Activated naive CD4-positive, alpha-beta T cell treated with anti-CD3 and anti-CD28 coated beads for 36 hours (primary cell): ENCODE results near the gene MADD. TPM values are rescaled to one million over a fixed set of nuclear protein-coding genes. Genes with fewer than 3 reads are reported as not detected.
A peak's percentile ranks its signal among the peaks of the same experiment; 100 is the strongest.

ENCODE experiments used
- CTCF ChIA-PET: fragments of 350-600 bp; sonication (Branson Sonifier 250); formaldehyde crosslinking; loops from one replicate; lab custom pipeline; 2021; ENCODE audit warnings: antibody characterized with exemption; lab: Charles Lee
- DNase-seq: peaks from one replicate; pipeline ENCODE4 v3.0.0-alpha.2; 2020
- H3K27ac Mint-ChIP-seq: one replicate; pipeline ENCODE4 v1.8.0; 2021; ENCODE audit warnings: mild to moderate bottlenecking, mixed read lengths
- H3K27me3 Mint-ChIP-seq: one replicate; pipeline ENCODE4 v1.8.0; 2021; ENCODE audit warnings: low read depth, mixed read lengths
- H3K36me3 Mint-ChIP-seq: one replicate; pipeline ENCODE4 v1.8.0; 2021; ENCODE audit warnings: low read depth, mixed read lengths
- H3K4me1 Mint-ChIP-seq: one replicate; pipeline ENCODE4 v1.8.0; 2021; ENCODE audit warnings: low read depth, mixed read lengths
- H3K4me3 Mint-ChIP-seq: one replicate; pipeline ENCODE4 v1.8.0; 2021; ENCODE audit warnings: mild to moderate bottlenecking, moderate library complexity, mixed read lengths
- H3K9me3 Mint-ChIP-seq: one replicate; pipeline ENCODE4 v1.8.0; 2021; ENCODE audit warnings: mixed read lengths
- intact Hi-C: fragments of 100-400 bp; cut with micrococcal nuclease; formaldehyde crosslinking; loops from one replicate; pipeline ENCODE4 v1.15.1; 2023
- total RNA-seq, 2 experiments: library from RNA; stranded (reverse); gene quantifications; one replicate each; pipeline ENCODE4 v1.2.3, GENCODE V29; 2021

MADD gene
- total RNA-seq, 2 experiments from 2014 or later = 49.9 to 52.2 TPM

DNA sequence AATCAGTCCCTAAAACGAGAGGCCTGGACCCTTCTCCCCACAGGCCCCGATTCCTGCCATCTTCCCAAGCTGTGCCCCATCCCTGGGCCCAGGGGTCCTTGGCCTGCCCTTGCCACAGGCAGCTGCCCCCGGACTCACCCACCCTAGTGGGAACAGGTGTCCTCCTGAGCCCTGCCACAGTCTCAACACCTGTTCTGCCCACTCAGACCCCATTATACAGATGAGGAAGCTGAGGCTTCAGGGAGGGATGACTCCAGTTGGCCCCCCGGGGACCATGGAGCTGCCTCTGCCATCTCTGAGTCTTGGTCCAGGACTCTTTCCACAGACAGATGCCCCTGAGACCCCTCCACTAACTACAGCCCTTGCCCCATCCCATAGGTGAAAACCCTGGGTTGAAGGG lies 66.7 kb downstream of the MADD start:
- intact Hi-C loops = no loop called here
- DNase-seq = no peak
- Mint-ChIP-seq H3K4me1 (no peaks in the 10 kb centered on the region), H3K9me3 (no peaks in the 10 kb centered on the region), H3K27ac (no peak overlapping the region), H3K27me3 (no peaks in the 10 kb centered on the region), H3K36me3 (no peaks in the 10 kb centered on the region), H3K4me3 (no peak overlapping the region)
- CTCF ChIA-PET = interaction anchor here (1.4 kb wide), 1 partner anchor 37 kb away, joined by 4 read pairs; no protein-coding TSS in a partner anchor

DNA sequence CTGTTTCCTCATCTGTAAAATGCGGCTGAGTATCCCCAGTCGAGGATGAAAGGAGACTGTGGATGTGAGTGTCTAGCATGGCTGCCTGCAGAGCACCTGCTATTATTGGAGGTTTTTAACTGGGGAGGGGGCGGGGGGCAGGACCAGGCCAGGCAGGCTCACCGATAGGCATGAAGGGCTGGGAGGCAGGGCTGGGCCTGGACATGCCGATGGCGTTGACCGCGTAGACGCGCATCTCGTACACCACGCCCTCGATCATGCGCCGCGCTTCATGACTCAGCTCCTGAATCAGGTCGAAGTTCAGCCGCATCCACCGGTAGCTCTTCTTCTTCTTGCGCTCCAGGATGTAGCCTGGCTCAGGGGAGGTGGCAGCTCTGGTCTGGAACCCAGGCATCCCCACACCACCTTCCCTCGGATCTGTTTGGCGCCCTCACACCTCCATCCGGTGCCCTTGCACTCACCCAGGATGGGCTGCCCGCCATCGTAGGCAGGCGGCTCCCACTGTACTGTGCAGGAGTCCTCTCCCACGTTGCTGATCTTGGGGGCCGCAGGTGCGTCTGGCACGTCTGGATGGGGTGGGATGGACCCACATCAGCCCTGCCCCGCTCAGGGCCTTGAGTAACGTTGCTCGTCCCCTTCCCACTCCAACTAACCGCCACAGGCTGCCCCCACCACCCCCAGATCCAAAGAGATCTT lies 67.4 kb downstream of the MADD start:
- no peaks in the 10 kb centered on the region for H3K36me3 Mint-ChIP-seq
- no peak for DNase-seq
- H3K4me3 Mint-ChIP-seq = no peak overlapping the region
- no peak overlapping the region for H3K27ac Mint-ChIP-seq
- no peaks in the 10 kb centered on the region for H3K4me1 Mint-ChIP-seq
- H3K27me3 Mint-ChIP-seq = no peaks in the 10 kb centered on the region
- H3K9me3 Mint-ChIP-seq = no peaks in the 10 kb centered on the region
- CTCF ChIA-PET = no interaction called here
- intact Hi-C loops = no loop called here

DNA sequence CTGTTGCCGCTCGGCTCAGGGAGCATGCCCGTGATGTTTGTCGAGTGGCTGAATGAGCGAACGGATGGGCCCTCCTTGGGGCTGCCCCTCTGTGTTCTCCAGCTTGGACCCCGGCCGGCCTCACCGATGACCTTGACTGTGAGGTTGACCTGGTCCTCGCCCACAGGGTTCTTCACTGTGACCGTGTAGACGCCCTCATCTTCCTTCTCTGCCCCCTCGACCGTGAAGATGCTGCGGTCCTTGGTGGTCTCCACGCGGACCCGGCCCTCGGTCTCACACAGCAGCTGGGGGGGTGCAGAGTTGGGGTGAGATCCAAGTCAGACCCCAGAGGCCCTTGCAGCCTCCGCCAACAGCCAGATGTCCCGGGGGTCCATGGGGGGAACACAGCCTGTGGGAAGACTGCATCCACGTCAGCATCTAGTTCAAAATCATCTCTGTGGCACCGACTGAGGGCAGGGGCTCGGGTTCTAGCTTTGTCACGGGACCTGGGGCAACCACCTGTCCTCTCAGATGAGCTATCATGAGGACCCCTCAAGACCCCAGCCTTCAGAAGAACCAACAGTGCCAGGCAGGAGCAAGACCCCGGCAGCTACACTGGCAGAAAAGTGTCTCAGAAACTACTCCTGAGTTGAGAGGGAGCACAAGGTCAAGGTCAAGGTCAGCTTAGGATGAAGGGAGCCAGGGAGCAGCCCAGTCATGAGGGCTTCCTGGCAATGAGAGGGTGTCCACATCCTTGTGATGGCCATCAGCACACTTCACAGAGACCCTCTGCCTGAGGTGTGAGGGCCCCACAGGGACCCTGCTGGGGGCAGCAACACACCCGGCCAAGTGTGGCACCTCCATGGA lies 68.7 kb downstream of the MADD start:
- no peak overlapping the region for H3K27ac Mint-ChIP-seq
- no peak overlapping the region for H3K4me3 Mint-ChIP-seq
- no peaks in the 10 kb centered on the region for H3K36me3 Mint-ChIP-seq
- no peaks in the 10 kb centered on the region for H3K4me1 Mint-ChIP-seq
- CTCF ChIA-PET = no interaction called here
- no peak for DNase-seq
- no peaks in the 10 kb centered on the region for H3K27me3 Mint-ChIP-seq
- no peaks in the 10 kb centered on the region for H3K9me3 Mint-ChIP-seq
- intact Hi-C loops = no loop called here

DNA sequence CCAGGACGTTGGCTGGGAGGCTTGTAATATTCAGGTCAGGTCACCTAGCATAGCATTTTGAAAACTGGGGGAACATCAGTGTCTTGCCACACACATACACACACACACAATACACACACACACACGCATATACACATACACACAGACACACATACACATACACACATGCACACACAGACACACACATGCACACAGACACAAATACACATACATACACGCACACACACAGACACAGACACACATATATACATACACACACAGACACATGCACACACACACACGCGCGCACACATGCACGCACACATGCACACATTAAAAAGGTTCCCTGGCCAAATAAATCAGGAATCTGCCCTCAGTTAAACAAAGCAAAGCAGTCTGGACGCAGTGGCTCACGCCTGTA lies 70.1 kb downstream of the MADD start:
- H3K27me3 Mint-ChIP-seq = no peaks in the 10 kb centered on the region
- H3K4me1 Mint-ChIP-seq = no peaks in the 10 kb centered on the region
- H3K9me3 Mint-ChIP-seq = no peaks in the 10 kb centered on the region
- DNase-seq = no peak
- H3K4me3 Mint-ChIP-seq = no peak overlapping the region
- no peak overlapping the region for H3K27ac Mint-ChIP-seq
- CTCF ChIA-PET = no interaction called here
- intact Hi-C loops = no loop called here
- no peaks in the 10 kb centered on the region for H3K36me3 Mint-ChIP-seq

DNA sequence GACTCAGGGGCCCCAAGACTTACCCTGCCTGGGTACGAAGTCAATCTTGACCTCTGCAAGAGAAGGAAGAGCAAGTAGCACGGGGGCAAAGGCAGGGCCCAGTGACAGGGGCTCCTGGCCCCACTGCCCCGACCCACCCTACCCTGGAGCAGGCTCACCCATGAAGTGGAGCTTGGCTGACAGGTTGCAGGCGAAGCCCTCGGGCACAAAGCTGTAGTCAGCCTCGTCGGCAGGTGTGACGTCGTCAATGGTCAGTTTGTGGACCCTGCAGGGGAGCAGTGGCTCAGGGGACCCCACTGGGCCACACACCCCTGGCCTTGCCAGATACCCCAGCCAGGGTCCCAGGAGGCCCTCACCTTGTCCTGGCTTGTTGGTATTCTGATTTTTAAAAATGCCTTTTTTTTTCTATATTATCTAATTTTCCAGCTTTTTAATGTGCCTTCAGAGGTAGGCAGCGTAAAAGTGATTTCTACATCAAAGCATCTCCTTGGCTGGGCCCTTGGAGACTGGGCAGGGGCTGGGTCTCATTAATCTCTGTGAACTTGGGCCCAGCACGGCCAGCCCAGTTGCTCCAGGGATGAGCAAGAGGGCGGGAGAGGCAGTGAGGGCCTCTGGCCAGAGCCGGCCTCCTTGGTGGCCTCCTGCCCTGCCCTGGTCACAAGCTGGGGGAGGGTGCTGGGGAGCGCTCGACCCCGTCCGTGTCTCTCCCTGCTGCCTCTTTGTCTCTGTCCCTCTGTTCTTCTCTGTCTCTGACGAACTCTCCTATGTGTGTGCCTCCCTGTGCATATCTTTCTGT lies 71.2 kb downstream of the MADD start:
- intact Hi-C loops = no loop called here
- CTCF ChIA-PET = no interaction called here
- H3K9me3 Mint-ChIP-seq = no peaks in the 10 kb centered on the region
- no peak overlapping the region for H3K27ac Mint-ChIP-seq
- no peaks in the 10 kb centered on the region for H3K4me1 Mint-ChIP-seq
- H3K27me3 Mint-ChIP-seq = no peaks in the 10 kb centered on the region
- H3K4me3 Mint-ChIP-seq = no peak overlapping the region
- DNase-seq = no peak
- no peaks in the 10 kb centered on the region for H3K36me3 Mint-ChIP-seq

DNA sequence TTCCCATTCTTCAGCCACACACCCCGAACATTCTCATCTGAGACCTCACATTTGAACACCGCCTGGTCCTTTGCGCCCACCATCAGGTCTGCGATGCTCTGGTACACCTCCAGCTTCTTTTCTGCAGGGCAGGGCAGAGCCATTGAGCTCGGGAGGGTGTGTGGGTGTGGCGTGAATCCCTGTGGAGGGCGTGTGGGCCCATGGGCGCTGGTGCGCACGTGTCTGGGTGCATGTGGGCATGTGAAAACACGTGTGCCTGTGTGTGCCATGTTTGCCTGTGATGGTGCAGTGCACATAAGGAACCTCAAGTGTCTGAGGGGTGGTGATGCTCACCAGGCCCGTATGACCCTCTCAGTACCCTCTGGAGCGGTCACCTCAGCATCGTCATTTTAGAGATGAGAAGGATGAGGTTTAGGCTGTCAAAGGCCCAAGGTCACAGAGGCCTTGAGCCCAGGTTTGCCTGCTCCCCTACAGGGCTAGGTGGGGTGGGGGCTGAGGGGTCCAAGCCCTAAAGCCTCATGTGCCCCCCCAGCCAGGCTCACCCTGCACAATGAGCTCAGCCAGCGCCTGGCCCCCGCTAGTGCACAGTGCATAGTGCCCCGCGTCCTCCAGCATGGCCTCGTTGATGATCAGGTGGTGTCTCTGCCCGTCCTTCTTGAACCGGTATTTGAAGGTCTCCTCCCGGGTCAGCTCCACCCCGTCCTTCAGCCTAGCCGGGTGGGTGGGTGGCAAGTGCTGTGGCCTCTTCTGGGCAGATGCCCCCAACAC lies 72.3 kb downstream of the MADD start:
- no peak overlapping the region for H3K4me3 Mint-ChIP-seq
- intact Hi-C loops = no loop called here
- H3K9me3 Mint-ChIP-seq = no peaks in the 10 kb centered on the region
- no peak for DNase-seq
- no peaks in the 10 kb centered on the region for H3K27me3 Mint-ChIP-seq
- no peak overlapping the region for H3K27ac Mint-ChIP-seq
- CTCF ChIA-PET = interaction anchor here (0.6 kb wide), 1 partner anchor 31 kb away, joined by 4 read pairs; no protein-coding TSS in a partner anchor
- H3K4me1 Mint-ChIP-seq = no peaks in the 10 kb centered on the region
- H3K36me3 Mint-ChIP-seq = no peaks in the 10 kb centered on the region

DNA sequence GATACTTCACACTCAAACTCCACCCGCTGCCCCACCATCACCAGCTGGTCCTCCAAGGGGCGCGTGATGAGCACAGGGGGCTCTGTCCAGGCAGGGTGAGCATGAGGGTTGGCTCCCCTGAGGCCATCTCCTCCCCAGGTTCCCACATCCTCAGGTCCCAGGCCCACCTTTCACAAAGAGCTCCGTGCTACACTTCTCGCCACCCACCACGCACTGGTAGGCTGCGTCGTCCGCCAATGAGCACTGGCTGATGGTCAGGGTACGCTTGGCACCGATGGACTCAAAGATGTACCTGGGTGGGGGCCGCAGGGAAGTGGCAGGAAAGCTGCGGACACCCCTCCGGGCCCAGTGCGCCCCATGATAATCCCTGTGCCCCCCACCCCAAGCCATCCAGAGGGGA lies 72.9 kb downstream of the MADD start:
- Mint-ChIP-seq H3K9me3 (no peaks in the 10 kb centered on the region), H3K4me3 (no peak overlapping the region), H3K27ac (no peak overlapping the region), H3K36me3 (no peaks in the 10 kb centered on the region), H3K27me3 (no peaks in the 10 kb centered on the region), H3K4me1 (no peaks in the 10 kb centered on the region)
- DNase-seq = no peak
- CTCF ChIA-PET = no interaction called here
- intact Hi-C loops = no loop called here

DNA sequence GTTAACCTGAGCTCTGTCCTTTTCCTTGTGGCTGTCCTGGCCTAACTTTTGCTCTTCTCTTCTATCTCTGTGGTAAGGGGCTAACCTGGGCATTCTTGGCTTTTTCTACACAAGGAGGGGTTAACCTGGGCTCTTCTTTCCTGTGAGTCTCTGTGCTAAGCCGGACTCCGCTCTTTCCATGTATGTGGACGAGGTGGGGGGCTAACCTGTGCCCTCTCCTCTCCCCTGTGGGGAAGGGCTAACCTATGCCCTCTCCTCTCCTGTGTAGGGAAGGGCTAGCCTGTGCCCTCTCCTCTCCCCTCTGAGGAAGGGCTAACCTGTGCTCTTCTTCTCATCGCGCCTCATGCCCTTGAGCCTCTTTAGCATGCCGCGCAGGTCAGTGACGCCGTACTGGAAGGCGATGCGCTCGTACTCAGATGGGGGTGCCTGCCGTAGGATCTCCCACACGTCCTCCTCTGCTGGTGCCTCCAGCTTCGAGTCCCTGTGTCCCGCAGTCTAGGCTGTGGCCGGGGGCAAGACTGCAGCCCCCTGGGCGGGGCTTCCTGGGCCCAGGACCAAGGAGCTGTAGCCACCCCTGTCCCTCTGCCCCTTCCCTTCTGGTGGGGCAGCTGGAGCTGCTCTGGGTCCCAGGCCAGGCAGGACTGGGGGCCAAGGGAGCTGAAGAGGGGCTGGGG lies 76.1 kb downstream of the MADD start:
- Mint-ChIP-seq H3K27ac (no peak overlapping the region), H3K4me1 (no peaks in the 10 kb centered on the region), H3K4me3 (no peak overlapping the region), H3K27me3 (no peaks in the 10 kb centered on the region), H3K36me3 (no peaks in the 10 kb centered on the region), H3K9me3 (no peaks in the 10 kb centered on the region)
- no peak for DNase-seq
- intact Hi-C loops = no loop called here
- CTCF ChIA-PET = interaction anchor here (1.1 kb wide), 1 partner anchor 28 kb away, joined by 3 read pairs; no protein-coding TSS in a partner anchor

DNA sequence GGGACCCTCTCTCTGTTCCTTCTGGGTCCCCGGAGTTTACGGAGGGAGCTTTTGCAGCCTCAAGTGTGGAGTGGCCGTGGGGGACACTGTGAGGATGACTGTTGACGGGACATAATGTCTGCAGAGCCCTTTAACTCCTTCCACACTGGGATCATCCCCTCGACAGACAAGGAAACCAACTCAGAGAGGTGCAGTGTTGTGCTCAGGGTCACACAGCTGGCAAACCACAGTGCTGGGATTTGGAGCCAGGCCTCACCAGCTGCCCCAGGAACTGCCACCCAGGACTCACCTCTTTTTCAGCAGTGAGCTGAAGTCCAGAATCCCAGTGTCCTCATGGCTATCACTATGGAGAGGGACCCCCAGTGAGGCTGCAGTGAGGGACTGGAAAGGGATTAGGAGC lies 77.2 kb downstream of the MADD start:
- no peaks in the 10 kb centered on the region for H3K4me1 Mint-ChIP-seq
- no peaks in the 10 kb centered on the region for H3K36me3 Mint-ChIP-seq
- no peak overlapping the region for H3K27ac Mint-ChIP-seq
- CTCF ChIA-PET = interaction anchor here (1.1 kb wide), 1 partner anchor 27 kb away, joined by 3 read pairs; no protein-coding TSS in a partner anchor
- no peaks in the 10 kb centered on the region for H3K27me3 Mint-ChIP-seq
- no peak for DNase-seq
- H3K4me3 Mint-ChIP-seq = no peak overlapping the region
- H3K9me3 Mint-ChIP-seq = no peaks in the 10 kb centered on the region
- intact Hi-C loops = no loop called here

- no peaks in the 10 kb centered on the region for H3K4me1 Mint-ChIP-seq
- no peaks in the 10 kb centered on the region for H3K9me3 Mint-ChIP-seq
- no peaks in the 10 kb centered on the region for H3K36me3 Mint-ChIP-seq
- DNase-seq = no peak
- no peak overlapping the region for H3K27ac Mint-ChIP-seq
- CTCF ChIA-PET = interaction anchor here (0.6 kb wide), 1 partner anchor 45 kb away, joined by 5 read pairs; no protein-coding TSS in a partner anchor
- H3K27me3 Mint-ChIP-seq = no peaks in the 10 kb centered on the region
- intact Hi-C loops = loop anchor here (2.0 kb wide), 1 partner anchor 171 kb away; the partner anchor contains the start of gene ARFGAP2
- H3K4me3 Mint-ChIP-seq = no peak overlapping the region
These were observed 78.3 kb downstream of the MADD start for GRCh38 chr11:47348131-47348802.

DNA sequence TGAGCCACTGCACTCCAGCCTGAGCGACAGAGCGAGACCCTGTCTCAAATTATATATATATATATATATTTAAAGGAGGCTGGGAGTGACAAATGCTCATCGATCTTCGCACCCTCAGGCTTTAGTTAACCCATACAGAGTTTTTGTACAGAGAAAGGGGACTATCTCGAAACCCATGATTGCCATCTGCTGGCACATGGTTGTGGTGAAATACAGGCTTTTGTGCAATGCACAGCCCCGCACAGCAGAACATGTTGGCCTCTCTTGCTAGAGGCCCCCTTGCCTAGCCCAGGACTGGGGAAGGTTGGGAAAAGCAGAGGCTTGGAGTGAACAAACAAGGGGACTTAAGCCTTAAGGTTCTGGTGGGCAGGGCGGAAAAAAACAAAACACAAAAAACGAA lies 78.9 kb downstream of the MADD start:
- H3K36me3 Mint-ChIP-seq = no peaks in the 10 kb centered on the region
- no peak overlapping the region for H3K4me3 Mint-ChIP-seq
- intact Hi-C loops = loop anchor here (2.0 kb wide), 1 partner anchor 172 kb away; the partner anchor contains the start of gene ARFGAP2
- no peaks in the 10 kb centered on the region for H3K4me1 Mint-ChIP-seq
- no peaks in the 10 kb centered on the region for H3K27me3 Mint-ChIP-seq
- H3K27ac Mint-ChIP-seq = no peak overlapping the region
- no peaks in the 10 kb centered on the region for H3K9me3 Mint-ChIP-seq
- DNase-seq = peak; percentile 46
- CTCF ChIA-PET = interaction anchor here (0.6 kb wide), 1 partner anchor 45 kb away, joined by 5 read pairs; no protein-coding TSS in a partner anchor
